Measurements from ENCODE around the gene BSCL2.
A peak's percentile ranks its signal among the peaks of the same experiment; 100 is the strongest.
"Not testable (repeated sequence)": the region's sequence is repeated elsewhere in the genome, so short reads cannot be mapped to it uniquely, and the experiment has no call there.

The BSCL2 gene

GRCh38 chr11:62682518-62682917, 24.7 kb downstream of the BSCL2 start:
- no peak for DNase-seq

DNA sequence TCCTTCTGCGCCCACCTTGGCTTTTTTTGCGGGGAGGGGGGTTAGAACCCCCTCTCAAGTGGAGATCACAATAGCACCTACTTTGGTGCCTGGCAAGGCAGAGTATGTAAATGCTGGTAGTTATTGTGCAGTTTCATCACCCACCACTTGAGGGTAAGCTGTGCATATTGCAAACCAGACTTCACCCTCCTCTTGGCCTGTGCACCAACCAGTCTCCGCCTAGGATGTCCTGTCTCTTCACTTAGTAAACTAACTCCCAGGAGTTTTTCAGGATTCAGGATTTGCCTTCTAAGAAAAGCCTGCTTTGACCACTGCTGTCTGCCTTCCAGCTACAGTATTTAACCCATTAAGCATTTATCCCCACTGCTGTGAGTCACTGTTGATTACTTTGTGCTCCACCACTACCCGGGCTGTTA, 26.4 kb downstream of the BSCL2 start:
- peak; percentile 81 for DNase-seq

DNA sequence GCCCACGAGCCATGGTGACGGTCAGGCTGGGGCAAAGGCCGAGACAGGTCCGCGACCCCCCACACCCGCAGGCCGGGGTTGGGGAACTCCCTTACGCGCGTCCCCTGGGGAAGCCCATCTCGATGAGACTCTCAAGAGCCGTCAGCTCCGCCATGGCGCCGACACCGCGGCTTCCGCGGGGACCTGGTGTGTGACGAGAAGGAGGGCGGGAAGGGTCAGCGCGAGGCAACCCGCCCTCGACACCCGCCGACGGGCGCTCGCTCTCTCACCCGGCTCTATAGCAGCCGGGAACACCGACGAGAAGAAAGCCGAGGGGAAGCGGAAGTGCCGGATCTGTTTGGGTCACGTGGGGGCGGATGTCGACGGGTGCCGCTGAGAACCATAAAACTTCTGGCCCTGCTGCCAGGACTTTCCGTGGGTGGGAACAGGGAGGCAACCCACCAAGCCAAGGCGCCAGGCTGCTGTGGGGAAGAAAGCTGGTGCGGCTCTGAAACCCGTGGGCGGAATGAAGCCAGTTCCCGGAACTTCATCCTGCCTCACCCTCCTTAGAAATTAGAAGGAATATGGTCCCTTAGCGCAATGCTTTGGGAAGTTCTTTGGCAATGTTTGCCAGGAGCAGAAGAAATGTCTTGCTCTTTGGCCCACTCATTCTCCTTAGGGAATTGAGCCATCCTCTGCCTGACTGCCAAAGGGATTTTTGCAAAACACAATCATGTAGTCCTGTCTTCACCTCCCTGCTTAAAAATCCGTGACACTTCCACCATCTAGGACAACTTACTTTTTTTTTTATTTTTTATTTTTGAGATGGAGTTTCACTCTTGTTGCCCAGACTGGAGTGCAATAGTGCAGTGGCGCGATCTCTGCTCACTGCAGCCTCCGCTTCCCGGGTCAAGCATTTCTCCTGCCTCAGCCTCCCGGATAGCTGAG, 28.2 kb downstream of the BSCL2 start, which contains the start of gene UBXN1:
Gene UBXN1, minus strand, starts transcription at position 304 of the 927 bp plus-strand sequence. Its CDS starts 150 bp downstream, at position 154.
- DNase-seq: peak; percentile 91

- DNase-seq: no peak
Observed at GRCh38 chr11:62678433-62678769, 28.8 kb downstream of the BSCL2 start.

DNA sequence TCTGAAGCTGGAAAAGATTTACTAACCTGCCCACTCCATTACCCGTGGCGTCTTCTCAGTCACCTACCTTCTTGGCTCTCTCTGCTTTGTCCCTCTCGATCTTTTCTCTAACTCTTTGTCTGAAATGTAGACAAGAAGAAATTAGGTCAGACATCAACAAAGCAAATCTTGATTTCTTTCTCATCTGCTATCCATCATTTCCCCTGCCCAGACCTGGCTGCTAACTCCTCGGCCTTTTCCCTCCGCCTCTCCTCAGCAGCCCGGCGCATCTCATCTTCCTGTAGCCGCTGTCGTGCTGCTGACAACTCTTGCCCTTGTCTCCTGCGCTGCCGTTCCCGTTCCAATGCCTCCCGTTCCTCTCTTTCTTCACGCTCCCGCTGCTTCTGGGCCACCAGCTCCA, 29.5 kb downstream of the BSCL2 start:
- no peak for DNase-seq

DNA sequence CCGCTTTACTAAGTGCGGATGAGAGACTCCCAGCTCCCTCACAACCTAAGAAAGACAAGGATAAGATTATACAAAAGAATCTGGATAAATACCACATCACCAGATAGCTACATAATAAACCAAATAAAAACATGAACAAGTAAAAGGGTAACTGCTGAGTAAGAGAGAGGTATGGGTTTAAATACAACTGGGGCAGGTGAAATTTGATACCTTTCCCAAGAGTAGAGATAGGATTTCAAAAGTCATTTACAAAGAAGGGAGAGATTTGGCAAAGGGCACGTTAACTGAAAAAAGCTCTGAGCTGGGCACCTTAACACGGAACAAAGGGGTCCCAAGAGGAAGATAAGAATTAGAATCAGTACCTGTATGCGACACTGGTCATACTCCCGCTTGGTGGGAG, 30.1 kb downstream of the BSCL2 start:
- DNase-seq: no peak

DNA sequence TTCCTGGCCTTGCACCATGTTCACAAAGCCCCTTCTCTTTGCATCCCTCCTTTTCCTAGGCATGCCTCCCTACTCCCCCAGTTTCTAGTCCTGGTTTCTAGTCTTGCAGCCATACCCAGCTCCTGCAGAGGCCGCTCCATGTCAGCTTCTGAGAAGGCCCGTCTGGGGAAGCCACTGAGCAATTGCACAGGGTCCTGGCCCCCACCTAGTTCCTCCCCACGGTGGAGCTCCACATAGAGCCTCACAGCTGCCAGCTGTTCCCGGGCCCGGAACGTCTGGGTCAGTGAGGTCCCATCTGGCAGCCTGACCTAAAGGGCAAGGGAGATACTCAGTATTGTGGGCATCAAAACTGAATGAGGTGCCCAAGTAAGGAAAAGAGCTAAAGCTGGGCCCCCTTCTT, 30.5 kb downstream of the BSCL2 start:
- DNase-seq: no peak

DNA sequence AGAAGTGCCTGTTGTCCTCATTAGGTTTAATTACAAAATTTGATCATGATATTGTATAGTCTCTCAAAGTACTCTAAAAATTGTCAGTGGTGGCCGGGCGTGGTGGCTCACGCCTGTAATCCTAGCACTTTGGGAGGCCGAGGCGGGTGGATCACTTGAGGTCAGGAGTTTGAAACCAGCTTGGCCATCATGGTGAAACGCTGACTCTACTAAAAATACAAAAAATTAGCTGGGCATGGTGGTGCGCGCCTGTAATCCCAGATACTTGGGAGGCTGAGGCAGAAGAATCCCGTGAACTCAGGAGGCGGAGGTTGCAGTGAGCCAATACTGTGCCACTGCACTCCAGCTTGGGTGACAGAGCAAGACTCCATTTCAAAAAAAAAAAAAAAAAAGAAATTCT, 31.8 kb downstream of the BSCL2 start:
- not testable (repeated sequence) for DNase-seq

DNA sequence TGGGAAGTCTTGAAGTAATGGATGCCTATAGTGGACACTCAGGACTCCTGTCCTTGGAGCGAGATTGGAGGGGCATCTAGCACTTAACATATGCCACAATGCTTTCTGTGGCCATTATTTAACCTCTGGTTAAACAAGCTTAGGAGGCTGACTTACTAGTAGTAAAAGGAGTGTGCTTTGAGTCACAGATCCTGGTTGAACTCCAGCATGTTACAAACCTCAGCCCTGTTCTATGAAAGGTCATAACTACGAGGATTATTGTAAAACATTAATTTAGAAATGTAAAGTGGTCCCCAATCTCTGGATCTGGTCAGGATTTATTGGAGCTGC, 34.1 kb downstream of the BSCL2 start:
- DNase-seq: no peak

DNA sequence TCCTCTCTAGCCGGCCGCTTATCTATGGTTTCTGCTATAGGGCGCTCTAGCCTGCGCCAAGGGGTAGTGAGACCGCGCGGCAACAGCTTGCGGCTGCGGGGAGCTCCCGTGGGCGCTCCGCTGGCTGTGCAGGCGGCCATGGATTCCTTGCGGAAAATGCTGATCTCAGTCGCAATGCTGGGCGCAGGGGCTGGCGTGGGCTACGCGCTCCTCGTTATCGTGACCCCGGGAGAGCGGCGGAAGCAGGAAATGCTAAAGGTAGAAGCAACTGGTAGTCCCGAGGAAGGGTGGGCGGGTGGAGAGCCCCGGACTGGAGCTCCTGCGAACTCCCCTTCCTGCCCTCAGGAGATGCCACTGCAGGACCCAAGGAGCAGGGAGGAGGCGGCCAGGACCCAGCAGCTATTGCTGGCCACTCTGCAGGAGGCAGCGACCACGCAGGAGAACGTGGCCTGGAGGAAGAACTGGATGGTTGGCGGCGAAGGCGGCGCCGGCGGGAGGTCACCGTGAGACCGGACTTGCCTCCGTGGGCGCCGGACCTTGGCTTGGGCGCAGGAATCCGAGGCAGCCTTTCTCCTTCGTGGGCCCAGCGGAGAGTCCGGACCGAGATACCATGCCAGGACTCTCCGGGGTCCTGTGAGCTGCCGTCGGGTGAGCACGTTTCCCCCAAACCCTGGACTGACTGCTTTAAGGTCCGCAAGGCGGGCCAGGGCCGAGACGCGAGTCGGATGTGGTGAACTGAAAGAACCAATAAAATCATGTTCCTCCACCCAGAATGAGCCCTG, 35.4 kb downstream of the BSCL2 start, which contains the start of the genes LBHD1 and UQCC3:
Gene LBHD1, minus strand, starts transcription at position 660 of the 782 bp plus-strand sequence. CDS start 2,236 bp downstream, outside the sequence.
Gene UQCC3, plus strand, starts transcription at position 66 of the 782 bp plus-strand sequence. Its CDS starts 73 bp downstream, at position 139.
- peak; percentile 88 for DNase-seq

DNA sequence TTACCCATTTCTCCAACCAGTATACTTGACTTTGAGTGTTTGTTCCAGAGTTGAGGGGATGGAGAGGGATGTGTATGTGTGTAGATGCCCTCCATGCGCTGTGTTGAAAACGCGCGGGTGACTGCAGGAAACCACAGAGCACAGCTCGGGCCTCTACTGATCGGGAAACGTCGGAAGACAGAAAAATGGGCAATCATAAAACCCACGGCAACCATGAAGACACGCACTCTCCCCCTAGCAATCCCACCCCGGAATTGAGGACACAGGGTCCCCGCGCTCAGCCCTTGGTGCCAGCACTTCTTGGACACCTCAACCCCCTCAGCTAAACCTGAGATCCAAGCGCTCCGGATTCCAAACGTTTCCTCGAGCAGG, 36.0 kb downstream of the BSCL2 start:
- DNase-seq: no peak

GRCh38 chr11:62669420-62670161, 37.6 kb downstream of the BSCL2 start:
- DNase-seq: no peak

DNA sequence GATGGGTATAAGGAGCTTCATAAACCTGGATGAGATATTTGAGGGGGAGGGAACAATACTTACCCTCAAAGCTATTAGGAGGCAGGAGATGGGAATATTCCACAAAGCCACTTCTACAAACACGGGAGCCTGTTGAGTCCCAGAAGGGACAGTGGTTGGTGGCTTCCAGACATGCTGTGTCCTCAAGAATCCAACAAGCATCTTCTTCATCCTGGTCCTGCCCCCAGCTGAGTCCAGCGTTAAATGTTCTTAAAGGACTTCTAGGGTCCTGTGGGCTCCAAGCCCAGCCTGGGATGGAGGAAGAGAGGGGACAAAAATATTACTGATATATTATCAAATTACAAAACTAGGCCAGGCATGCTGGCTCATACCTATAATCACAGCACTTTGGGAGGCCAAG, 39.8 kb downstream of the BSCL2 start:
- DNase-seq: no peak

GRCh38 chr11:62666259-62666926, 40.8 kb downstream of the BSCL2 start:
- no peak for DNase-seq

- peak; percentile 39 for DNase-seq
Observed at GRCh38 chr11:62665599-62666258, 41.5 kb downstream of the BSCL2 start.

DNA sequence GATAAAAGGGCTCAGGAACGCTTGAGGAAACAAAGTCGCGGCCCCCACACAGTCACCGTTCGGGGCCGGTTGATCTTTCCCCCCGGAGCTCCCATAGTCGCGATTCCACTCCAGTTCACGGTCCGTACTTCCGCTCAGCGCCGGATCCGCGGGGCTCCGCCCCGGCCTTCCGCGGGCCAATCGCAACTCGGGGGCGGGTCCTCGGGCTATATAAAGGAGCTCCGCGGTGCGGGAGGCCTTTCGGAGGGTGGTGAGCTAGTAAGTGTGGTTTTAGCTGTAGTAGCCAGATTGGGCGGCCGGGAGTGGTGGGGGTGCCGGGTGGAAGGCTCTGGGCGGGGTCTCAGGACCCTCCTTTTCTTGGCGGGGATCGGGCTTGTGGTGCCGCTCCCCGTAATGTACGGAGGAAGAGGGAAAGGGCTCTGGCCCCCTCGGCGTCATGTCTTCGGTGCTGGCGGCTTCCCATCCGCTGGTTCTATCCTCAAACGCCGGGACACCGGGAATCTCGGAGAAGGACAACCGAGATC, 42.1 kb downstream of the BSCL2 start, which contains the start of the genes C11orf98 and CSKMT:
Gene C11orf98, minus strand, starts transcription at position 136 of the 524 bp plus-strand sequence. Its CDS starts 41 bp downstream, at position 95.
Gene CSKMT, plus strand, starts transcription at position 238 of the 524 bp plus-strand sequence. CDS start 568 bp downstream, outside the sequence.
- DNase-seq: peak; percentile 95

- no peak for DNase-seq
Observed at GRCh38 chr11:62664405-62665074, 42.7 kb downstream of the BSCL2 start.

GRCh38 chr11:62656796-62657429, 50.3 kb downstream of the BSCL2 start:
- no peak for DNase-seq

DNA sequence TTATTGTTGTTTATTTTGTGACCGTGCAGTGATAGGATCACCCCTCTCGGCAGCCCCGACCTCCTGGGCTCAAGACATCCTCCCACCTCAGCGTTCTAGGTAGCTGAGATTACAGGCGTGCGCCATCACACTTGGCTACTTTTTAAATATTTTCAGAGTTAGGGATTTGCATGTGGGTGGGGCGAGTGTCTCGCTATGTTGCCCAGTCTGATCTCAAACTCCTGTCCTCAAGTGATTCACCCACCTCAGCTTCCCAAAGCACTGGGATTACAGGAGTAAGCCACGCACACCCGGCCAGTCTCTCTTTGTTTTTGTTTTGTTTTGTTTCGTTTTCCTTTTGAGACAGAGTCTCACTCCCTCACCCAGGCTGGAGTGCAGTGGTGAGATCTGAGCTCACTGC, 52.9 kb downstream of the BSCL2 start:
- no peak for DNase-seq

Data from fibroblast of skin of scalp (primary cell).